K562 (cell line): ENCODE measurements around the gene CIAO1. TPM values are rescaled to one million over a fixed set of nuclear protein-coding genes. Genes with fewer than 3 reads are reported as not detected.
A peak's percentile ranks its signal among the peaks of the same experiment; 100 is the strongest.

Experiments
- ASH1L ChIP-seq: fragments of 450-650 bp; IDR thresholded peaks from 2 replicates; pipeline ENCODE4 v1.6.1; 2018; ENCODE audit warnings: borderline replicate concordance, mild to moderate bottlenecking, low read depth; ENCODE audit not compliant: partially characterized antibody
- EP300 ChIP-seq: IDR thresholded peaks from 2 replicates; pipeline ENCODE4 v1.6.1; 2012; ENCODE audit warnings: low read length, improper control_type of control experiment
- GABPA ChIP-seq: fragments of 200-800 bp; sonication (Bioruptor generic); conservative IDR thresholded peaks from 2 replicates; pipeline ENCODE4 v1.6.1; 2016; ENCODE audit warnings: low read depth, missing genetic modification characterization, missing compliant biosample characterization
- KLF13 ChIP-seq: fragments of 450-650 bp; IDR thresholded peaks from 2 replicates; pipeline ENCODE4 v1.6.1; 2016; ENCODE audit warnings: missing genetic modification characterization, low read depth, mild to moderate bottlenecking, missing compliant biosample characterization, moderate library complexity, borderline replicate concordance
- MAFG ChIP-seq: fragments of 450-650 bp; conservative IDR thresholded peaks from 2 replicates; pipeline ENCODE4 v1.6.1; 2016; ENCODE audit warnings: missing genetic modification characterization, missing compliant biosample characterization
- MBD2 ChIP-seq: sonication (generic); IDR thresholded peaks from 2 replicates; pipeline ENCODE4 v1.6.1; 2016; ENCODE audit warnings: low read depth, borderline replicate concordance
- NFE2 ChIP-seq: IDR thresholded peaks from 2 replicates; pipeline ENCODE4 v1.6.1; 2014; ENCODE audit warnings: antibody characterized with exemption, low read depth
- PCBP1 ChIP-seq: fragments of 200-400 bp; formaldehyde crosslinking; IDR thresholded peaks from 2 replicates; pipeline ENCODE4 v1.6.1; 2018; ENCODE audit warnings: mild to moderate bottlenecking, low read depth, low read length; ENCODE audit not compliant: poor library complexity, severe bottlenecking
- RFX5 ChIP-seq: IDR thresholded peaks from 2 replicates; pipeline ENCODE4 v1.6.1; 2011; ENCODE audit warnings: low read depth, mild to moderate bottlenecking, improper control_type of control experiment, low read length
- TEAD1 ChIP-seq, 2 experiments: fragments of 450-650 bp in 1 of 2; sonication (generic) in 1 of 2; formaldehyde crosslinking; IDR thresholded peaks; 2 replicates each; pipeline versions ENCODE4 v1.4.0 to v1.8.0; 2020 to 2022; ENCODE audit warnings: mild to moderate bottlenecking in 2 of 2, missing genetic modification reagents in 1 of 2
- TEAD4 ChIP-seq, 2 experiments: sonication (generic) in 1 of 2; formaldehyde crosslinking in 1 of 2; IDR thresholded peaks; 2 replicates each; pipeline versions ENCODE4 v1.6.1 to v1.8.0; 2012 to 2022; ENCODE audit warnings: borderline replicate concordance in 1 of 2, inconsistent platforms in 1 of 2, low read length in 1 of 2, mild to moderate bottlenecking in 1 of 2, missing genetic modification reagents in 1 of 2
- U2AF2 ChIP-seq: fragments of 200-400 bp; formaldehyde crosslinking; optimal IDR thresholded peaks from 2 replicates; pipeline ENCODE3; 2017; ENCODE audit warnings: low read depth, mild to moderate bottlenecking, low read length
- ZNF184 ChIP-seq: sonication (generic); formaldehyde crosslinking; IDR thresholded peaks from 2 replicates; pipeline ENCODE4 v1.5.0; 2020; ENCODE audit warnings: missing genetic modification reagents
- ZNF324 ChIP-seq: fragments of 250-450 bp; sonication (Bioruptor Pico); IDR thresholded peaks from 2 replicates; pipeline ENCODE4 v1.4.0; 2020; ENCODE audit warnings: mild to moderate bottlenecking
- polyA plus RNA-seq, 8 experiments: library from polyadenylated mRNA; depleted of rRNA in 4 of 8; stranded (reverse) in 5 of 8; unstranded in 3 of 8; fragments of >200 nt; fragmentation: Nextera tagmentation in 2 of 8; fragmentation: Illumina TruSeq in 1 of 8; extraction: Ambion mirVana in 2 of 8; extraction: Trizol in 1 of 8; gene quantifications; 2 replicates each; pipeline versions ENCODE4 v1.2.1 to v1.2.3, GENCODE V29; 2011 to 2014; ENCODE audit warnings: inconsistent platforms in 1 of 8, missing spikeins in 1 of 8
- total RNA-seq, 7 experiments: library from RNA; depleted of rRNA in 6 of 7; stranded (reverse); fragments of >200 nt in 6 of 7; fragmentation: Illumina TruSeq in 2 of 7; extraction: Trizol in 2 of 7; gene quantifications; 2 replicates each; pipeline versions ENCODE4 v1.2.1 to v1.2.3, GENCODE V29; 2011 to 2021; ENCODE audit warnings: low replicate concordance in 1 of 7
- TF ChIP-seq, protein P1 (sequence below): IDR thresholded peaks from 2 replicates; pipeline ENCODE4 v1.6.1; 2011; ENCODE audit not compliant: insufficient read length; ENCODE audit errors: extremely low read depth
- TF ChIP-seq, protein P2 (sequence below): fragments of 450-650 bp; IDR thresholded peaks from 2 replicates; pipeline ENCODE4 v1.6.1; 2016; ENCODE audit warnings: mild to moderate bottlenecking
- TF ChIP-seq, protein P3 (sequence below): fragments of 450-650 bp; IDR thresholded peaks from 2 replicates; pipeline ENCODE4 v1.6.1; 2014; ENCODE audit warnings: low read depth, mild to moderate bottlenecking, moderate library complexity, borderline replicate concordance
- TF ChIP-seq, protein P4 (sequence below): fragments of 150-350 bp; IDR thresholded peaks from 2 replicates; pipeline ENCODE4 v1.6.1; 2014; ENCODE audit warnings: low read depth, mild to moderate bottlenecking, low read length, borderline replicate concordance
- TF ChIP-seq, protein P5 (sequence below): fragments of 250-450 bp; sonication (Bioruptor Pico); IDR thresholded peaks from 2 replicates; pipeline ENCODE4 v1.6.1; 2021; ENCODE audit warnings: mild to moderate bottlenecking

CIAO1 gene
- total and polyA plus RNA-seq, 9 of the 15 experiments (the other 6 are each of a cell fraction or from before 2014, with no cell fraction given), result 11.4 to 156 (median 92.8) TPM

DNA sequence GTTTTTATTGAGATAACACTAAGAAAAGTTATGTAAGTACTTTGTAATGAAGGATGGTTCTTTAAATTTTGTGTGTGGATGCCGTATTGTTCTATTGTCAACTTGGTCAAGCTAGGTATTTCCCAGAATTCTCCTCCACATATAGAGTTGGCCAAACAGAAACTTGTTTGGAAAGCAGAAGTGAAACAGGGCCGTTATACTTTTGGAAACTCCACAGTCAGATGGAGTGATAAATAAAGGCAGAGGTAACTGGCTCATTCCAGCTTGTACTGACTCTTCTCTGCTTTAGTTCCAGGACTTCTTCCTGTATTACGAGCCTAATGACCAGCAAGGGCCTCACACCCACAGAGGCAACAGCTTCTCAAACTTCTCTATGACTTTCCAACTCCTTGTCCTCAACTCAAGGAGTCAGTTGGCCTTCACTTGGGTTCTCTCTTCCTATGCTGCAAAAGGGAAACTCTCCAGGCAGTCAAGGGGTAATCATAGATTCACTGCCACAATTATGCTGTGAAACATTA lies 41.0 kb upstream of the CIAO1 start (continued):
- TF ChIP-seq GABPA (peak; percentile 42; the same call in 1 of the 2 replicates), ASH1L (no peak), TEAD4 (IDR thresholded peaks at IDR 0.05; ENCODE audit: low read length) (no peak; the same call in 1 of the 2 replicates), TEAD4 (CRISPR knock-in tag; IDR thresholded peaks at IDR 0.05; ENCODE audit: borderline replicate concordance) (no peak), U2AF2 (no peak), PCBP1 (no peak), ZNF184 (CRISPR knock-in tag) (no peak), ZNF324 (CRISPR knock-in tag) (peak; percentile 53; the same call in 1 of the 2 replicates), KLF13 (no peak), MAFG (no peak), TEAD1 (CRISPR knock-in tag; IDR thresholded peaks at IDR 0.05) (peak; percentile 18 to 90; a peak in 2 of 4 replicates), RFX5 (no peak), NFE2 (no peak), EP300 (peak; percentile 73; the same call in 1 of the 2 replicates), MBD2 (no peak)
- TF ChIP-seq, protein P1, sequence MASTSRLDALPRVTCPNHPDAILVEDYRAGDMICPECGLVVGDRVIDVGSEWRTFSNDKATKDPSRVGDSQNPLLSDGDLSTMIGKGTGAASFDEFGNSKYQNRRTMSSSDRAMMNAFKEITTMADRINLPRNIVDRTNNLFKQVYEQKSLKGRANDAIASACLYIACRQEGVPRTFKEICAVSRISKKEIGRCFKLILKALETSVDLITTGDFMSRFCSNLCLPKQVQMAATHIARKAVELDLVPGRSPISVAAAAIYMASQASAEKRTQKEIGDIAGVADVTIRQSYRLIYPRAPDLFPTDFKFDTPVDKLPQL, result no peak
- TF ChIP-seq, protein P2, sequence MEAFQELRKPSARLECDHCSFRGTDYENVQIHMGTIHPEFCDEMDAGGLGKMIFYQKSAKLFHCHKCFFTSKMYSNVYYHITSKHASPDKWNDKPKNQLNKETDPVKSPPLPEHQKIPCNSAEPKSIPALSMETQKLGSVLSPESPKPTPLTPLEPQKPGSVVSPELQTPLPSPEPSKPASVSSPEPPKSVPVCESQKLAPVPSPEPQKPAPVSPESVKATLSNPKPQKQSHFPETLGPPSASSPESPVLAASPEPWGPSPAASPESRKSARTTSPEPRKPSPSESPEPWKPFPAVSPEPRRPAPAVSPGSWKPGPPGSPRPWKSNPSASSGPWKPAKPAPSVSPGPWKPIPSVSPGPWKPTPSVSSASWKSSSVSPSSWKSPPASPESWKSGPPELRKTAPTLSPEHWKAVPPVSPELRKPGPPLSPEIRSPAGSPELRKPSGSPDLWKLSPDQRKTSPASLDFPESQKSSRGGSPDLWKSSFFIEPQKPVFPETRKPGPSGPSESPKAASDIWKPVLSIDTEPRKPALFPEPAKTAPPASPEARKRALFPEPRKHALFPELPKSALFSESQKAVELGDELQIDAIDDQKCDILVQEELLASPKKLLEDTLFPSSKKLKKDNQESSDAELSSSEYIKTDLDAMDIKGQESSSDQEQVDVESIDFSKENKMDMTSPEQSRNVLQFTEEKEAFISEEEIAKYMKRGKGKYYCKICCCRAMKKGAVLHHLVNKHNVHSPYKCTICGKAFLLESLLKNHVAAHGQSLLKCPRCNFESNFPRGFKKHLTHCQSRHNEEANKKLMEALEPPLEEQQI, result no peak
- TF ChIP-seq, protein P3, sequence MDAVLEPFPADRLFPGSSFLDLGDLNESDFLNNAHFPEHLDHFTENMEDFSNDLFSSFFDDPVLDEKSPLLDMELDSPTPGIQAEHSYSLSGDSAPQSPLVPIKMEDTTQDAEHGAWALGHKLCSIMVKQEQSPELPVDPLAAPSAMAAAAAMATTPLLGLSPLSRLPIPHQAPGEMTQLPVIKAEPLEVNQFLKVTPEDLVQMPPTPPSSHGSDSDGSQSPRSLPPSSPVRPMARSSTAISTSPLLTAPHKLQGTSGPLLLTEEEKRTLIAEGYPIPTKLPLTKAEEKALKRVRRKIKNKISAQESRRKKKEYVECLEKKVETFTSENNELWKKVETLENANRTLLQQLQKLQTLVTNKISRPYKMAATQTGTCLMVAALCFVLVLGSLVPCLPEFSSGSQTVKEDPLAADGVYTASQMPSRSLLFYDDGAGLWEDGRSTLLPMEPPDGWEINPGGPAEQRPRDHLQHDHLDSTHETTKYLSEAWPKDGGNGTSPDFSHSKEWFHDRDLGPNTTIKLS, result no peak
- TF ChIP-seq, protein P4, sequence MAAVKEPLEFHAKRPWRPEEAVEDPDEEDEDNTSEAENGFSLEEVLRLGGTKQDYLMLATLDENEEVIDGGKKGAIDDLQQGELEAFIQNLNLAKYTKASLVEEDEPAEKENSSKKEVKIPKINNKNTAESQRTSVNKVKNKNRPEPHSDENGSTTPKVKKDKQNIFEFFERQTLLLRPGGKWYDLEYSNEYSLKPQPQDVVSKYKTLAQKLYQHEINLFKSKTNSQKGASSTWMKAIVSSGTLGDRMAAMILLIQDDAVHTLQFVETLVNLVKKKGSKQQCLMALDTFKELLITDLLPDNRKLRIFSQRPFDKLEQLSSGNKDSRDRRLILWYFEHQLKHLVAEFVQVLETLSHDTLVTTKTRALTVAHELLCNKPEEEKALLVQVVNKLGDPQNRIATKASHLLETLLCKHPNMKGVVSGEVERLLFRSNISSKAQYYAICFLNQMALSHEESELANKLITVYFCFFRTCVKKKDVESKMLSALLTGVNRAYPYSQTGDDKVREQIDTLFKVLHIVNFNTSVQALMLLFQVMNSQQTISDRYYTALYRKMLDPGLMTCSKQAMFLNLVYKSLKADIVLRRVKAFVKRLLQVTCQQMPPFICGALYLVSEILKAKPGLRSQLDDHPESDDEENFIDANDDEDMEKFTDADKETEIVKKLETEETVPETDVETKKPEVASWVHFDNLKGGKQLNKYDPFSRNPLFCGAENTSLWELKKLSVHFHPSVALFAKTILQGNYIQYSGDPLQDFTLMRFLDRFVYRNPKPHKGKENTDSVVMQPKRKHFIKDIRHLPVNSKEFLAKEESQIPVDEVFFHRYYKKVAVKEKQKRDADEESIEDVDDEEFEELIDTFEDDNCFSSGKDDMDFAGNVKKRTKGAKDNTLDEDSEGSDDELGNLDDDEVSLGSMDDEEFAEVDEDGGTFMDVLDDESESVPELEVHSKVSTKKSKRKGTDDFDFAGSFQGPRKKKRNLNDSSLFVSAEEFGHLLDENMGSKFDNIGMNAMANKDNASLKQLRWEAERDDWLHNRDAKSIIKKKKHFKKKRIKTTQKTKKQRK, result no peak
- TF ChIP-seq, protein P5, sequence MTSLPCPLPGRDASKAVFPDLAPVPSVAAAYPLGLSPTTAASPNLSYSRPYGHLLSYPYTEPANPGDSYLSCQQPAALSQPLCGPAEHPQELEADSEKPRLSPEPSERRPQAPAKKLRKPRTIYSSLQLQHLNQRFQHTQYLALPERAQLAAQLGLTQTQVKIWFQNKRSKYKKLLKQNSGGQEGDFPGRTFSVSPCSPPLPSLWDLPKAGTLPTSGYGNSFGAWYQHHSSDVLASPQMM, result no peak
